Measurements from ENCODE around the gene FNDC10.

Gene FNDC10

GRCh38 chr1:1594602-1595260, 5.2 kb downstream of the FNDC10 start:
- Mint-ChIP-seq H3K9me3 (no peaks in the 10 kb centered on the region), H3K27me3 (ENCODE audit: low read depth) (peaks cover 22% of the 10 kb centered on the region), H3K27ac (no peak overlapping the region), H3K4me1 (no peaks in the 10 kb centered on the region), H3K36me3 (ENCODE audit: low read depth) (no peaks in the 10 kb centered on the region), H3K4me3 (no peak overlapping the region)
- TF ChIP-seq CTCF (IDR thresholded peaks at IDR 0.05; ENCODE audit: unreplicated experiment in 3 of 3): no peak

- no peaks in the 10 kb centered on the region for H3K9me3 Mint-ChIP-seq
- no peak for TF ChIP-seq CTCF (IDR thresholded peaks at IDR 0.05; ENCODE audit: unreplicated experiment in 3 of 3)
- no peak overlapping the region for H3K27ac Mint-ChIP-seq
- no peak overlapping the region for H3K4me3 Mint-ChIP-seq
- H3K4me1 Mint-ChIP-seq: no peaks in the 10 kb centered on the region
- H3K36me3 Mint-ChIP-seq (ENCODE audit: low read depth): no peaks in the 10 kb centered on the region
- peaks cover 20% of the 10 kb centered on the region for H3K27me3 Mint-ChIP-seq (ENCODE audit: low read depth)
These were observed 5.9 kb downstream of the FNDC10 start for GRCh38 chr1:1593834-1594601.

DNA sequence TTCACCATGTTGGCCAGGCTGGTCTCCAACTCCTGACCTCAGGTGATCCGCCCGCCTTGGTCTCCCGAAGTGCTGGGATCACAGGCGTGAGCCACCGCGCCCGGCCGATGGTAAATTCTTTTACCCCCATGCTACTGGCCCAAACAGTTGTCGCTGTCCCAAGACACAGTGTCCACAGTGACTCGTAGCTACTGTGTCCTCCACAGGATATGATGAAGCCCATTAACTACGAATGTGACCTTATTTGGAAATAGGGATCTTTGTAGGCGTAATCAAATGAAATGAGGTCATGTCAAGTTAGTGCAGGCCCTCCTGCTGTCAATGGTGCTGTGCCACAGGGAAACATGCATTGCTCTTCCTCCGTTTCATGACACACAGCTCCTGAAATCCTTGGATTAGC, 8.5 kb downstream of the FNDC10 start:
- Mint-ChIP-seq H3K27ac (no peak overlapping the region), H3K27me3 (ENCODE audit: low read depth) (peaks cover 13% of the 10 kb centered on the region), H3K4me1 (no peaks in the 10 kb centered on the region), H3K36me3 (ENCODE audit: low read depth) (no peaks in the 10 kb centered on the region), H3K9me3 (no peaks in the 10 kb centered on the region), H3K4me3 (no peak overlapping the region)
- no peak for TF ChIP-seq CTCF (IDR thresholded peaks at IDR 0.05; ENCODE audit: unreplicated experiment in 3 of 3)

- Mint-ChIP-seq H3K27ac (no peak overlapping the region), H3K27me3 (ENCODE audit: low read depth) (peaks cover 59% of the 10 kb centered on the region), H3K4me1 (no peaks in the 10 kb centered on the region), H3K36me3 (ENCODE audit: low read depth) (no peaks in the 10 kb centered on the region), H3K9me3 (no peaks in the 10 kb centered on the region), H3K4me3 (no peak overlapping the region)
- TF ChIP-seq CTCF (IDR thresholded peaks at IDR 0.05; ENCODE audit: unreplicated experiment in 3 of 3): no peak
These were observed 16.5 kb downstream of the FNDC10 start for GRCh38 chr1:1583347-1584010.

GRCh38 chr1:1582585-1583346, 17.2 kb downstream of the FNDC10 start:
- no peaks in the 10 kb centered on the region for H3K4me1 Mint-ChIP-seq
- H3K9me3 Mint-ChIP-seq: no peaks in the 10 kb centered on the region
- no peak for TF ChIP-seq CTCF (IDR thresholded peaks at IDR 0.05; ENCODE audit: unreplicated experiment in 3 of 3)
- peaks cover 59% of the 10 kb centered on the region for H3K27me3 Mint-ChIP-seq (ENCODE audit: low read depth)
- no peak overlapping the region for H3K4me3 Mint-ChIP-seq
- H3K36me3 Mint-ChIP-seq (ENCODE audit: low read depth): no peaks in the 10 kb centered on the region
- H3K27ac Mint-ChIP-seq: no peak overlapping the region

All from nephron (organoid).